Mesothelial cell of epicardium (in vitro differentiated cells): ENCODE results near the gene IGF1R. TPM values are rescaled to one million over a fixed set of nuclear protein-coding genes. Genes with fewer than 3 reads are reported as not detected.

Experiments
- DNase-seq, 2 experiments: peaks; one replicate each; pipeline ENCODE4 v3.0.0; 2021; ENCODE audit warnings: low spot score in 2 of 2; ENCODE audit not compliant: unreplicated experiment in 2 of 2
- H3K27ac Mint-ChIP-seq: 2 replicates; pipeline ENCODE4 v1.8.0; 2021; ENCODE audit warnings: mixed read lengths
- H3K27me3 Mint-ChIP-seq: 2 replicates; pipeline ENCODE4 v1.8.0; 2021; ENCODE audit warnings: low read depth, mixed read lengths
- H3K36me3 Mint-ChIP-seq: 2 replicates; pipeline ENCODE4 v1.8.0; 2021; ENCODE audit warnings: mixed read lengths
- H3K4me1 Mint-ChIP-seq: 2 replicates; pipeline ENCODE4 v1.8.0; 2021; ENCODE audit warnings: mixed read lengths
- H3K4me3 Mint-ChIP-seq: 2 replicates; pipeline ENCODE4 v1.8.0; 2021; ENCODE audit warnings: mild to moderate bottlenecking, moderate library complexity, mixed read lengths
- H3K9me3 Mint-ChIP-seq: 2 replicates; pipeline ENCODE4 v1.8.0; 2021; ENCODE audit warnings: mixed read lengths
- total RNA-seq: library from RNA; stranded (reverse); gene quantifications from 3 replicates; pipeline ENCODE4 v1.2.1, GENCODE V29; 2021
- TF ChIP-seq, protein P1 (sequence below): fragments of 200-600 bp; sonication (generic); IDR thresholded peaks from one replicate; pipeline ENCODE4 v1.5.0; 2021; ENCODE audit warnings: antibody characterized with exemption; ENCODE audit not compliant: unreplicated experiment

IGF1R gene
- total RNA-seq, 1 donor from 2014 or later = 113 TPM

- no peak for DNase-seq
- Mint-ChIP-seq H3K36me3 (peaks cover 8% of the 10 kb centered on the region), H3K27ac (no peak overlapping the region), H3K9me3 (no peaks in the 10 kb centered on the region), H3K4me1 (peaks cover 50% of the 10 kb centered on the region), H3K4me3 (no peak overlapping the region), H3K27me3 (no peaks in the 10 kb centered on the region)
- TF ChIP-seq, protein P1, sequence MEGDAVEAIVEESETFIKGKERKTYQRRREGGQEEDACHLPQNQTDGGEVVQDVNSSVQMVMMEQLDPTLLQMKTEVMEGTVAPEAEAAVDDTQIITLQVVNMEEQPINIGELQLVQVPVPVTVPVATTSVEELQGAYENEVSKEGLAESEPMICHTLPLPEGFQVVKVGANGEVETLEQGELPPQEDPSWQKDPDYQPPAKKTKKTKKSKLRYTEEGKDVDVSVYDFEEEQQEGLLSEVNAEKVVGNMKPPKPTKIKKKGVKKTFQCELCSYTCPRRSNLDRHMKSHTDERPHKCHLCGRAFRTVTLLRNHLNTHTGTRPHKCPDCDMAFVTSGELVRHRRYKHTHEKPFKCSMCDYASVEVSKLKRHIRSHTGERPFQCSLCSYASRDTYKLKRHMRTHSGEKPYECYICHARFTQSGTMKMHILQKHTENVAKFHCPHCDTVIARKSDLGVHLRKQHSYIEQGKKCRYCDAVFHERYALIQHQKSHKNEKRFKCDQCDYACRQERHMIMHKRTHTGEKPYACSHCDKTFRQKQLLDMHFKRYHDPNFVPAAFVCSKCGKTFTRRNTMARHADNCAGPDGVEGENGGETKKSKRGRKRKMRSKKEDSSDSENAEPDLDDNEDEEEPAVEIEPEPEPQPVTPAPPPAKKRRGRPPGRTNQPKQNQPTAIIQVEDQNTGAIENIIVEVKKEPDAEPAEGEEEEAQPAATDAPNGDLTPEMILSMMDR = no peak
These were observed 193.2 kb downstream of the IGF1R start for GRCh38 chr15:98841419-98841970.

DNA sequence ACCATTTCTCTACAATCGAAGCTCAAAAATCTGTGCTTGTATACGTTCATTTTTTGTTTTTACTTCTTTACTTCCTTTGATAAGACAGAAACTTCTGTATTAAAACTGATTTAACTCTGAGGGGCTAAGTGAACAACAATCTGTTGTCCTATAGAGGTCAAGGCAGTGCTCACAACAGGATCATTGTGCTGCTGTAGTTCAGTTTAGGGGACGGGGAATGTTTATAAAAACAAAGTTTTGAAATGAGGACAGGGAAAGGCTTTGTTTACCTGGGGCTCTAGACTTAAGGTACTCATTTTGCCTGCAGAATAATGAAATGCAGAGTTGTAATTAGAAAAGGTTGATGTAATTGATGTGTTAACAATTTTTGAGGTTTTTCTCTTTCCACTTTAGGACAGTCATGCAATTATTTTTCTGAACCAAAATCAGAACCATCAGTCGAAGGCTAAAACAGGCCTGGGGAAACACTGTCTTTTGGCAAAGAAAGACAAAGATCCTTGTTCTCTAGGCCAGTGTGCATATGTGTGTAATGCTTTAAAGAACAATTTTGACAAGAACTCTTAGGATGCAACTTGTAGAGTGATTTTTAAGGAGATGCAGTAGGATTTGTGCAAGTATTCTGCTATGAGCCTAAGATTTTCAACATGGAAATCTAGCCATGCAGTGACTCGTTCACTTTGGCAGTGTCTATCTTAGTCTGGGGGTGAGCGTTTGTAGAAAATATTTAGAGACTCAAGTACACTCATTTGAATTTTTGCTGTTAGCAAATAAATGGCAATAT, 194.0 kb downstream of the IGF1R start:
- H3K9me3 Mint-ChIP-seq = no peaks in the 10 kb centered on the region
- no peak overlapping the region for H3K4me3 Mint-ChIP-seq
- TF ChIP-seq, protein P1 = no peak
- peaks cover 8% of the 10 kb centered on the region for H3K36me3 Mint-ChIP-seq
- no peaks in the 10 kb centered on the region for H3K27me3 Mint-ChIP-seq
- no peak for DNase-seq
- no peak overlapping the region for H3K27ac Mint-ChIP-seq
- peaks cover 50% of the 10 kb centered on the region for H3K4me1 Mint-ChIP-seq

DNA sequence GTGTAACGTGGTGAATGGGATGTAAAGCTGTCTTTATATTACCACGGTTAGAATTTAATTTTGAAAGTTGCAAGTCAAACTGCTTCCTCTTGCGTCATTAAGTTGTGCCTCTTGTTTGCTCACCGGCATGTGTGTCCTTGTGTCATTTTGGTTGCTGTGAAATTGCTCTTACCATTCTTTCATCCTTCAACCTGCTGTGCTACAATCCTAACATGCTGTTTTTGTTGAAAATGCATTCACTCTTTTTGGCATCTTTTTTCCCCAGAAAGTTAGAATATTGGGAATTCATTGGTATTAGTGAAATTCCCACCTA, 194.6 kb downstream of the IGF1R start:
- no peaks in the 10 kb centered on the region for H3K27me3 Mint-ChIP-seq
- peaks cover 5% of the 10 kb centered on the region for H3K36me3 Mint-ChIP-seq
- DNase-seq = no peak
- H3K4me1 Mint-ChIP-seq = peaks cover 50% of the 10 kb centered on the region
- H3K4me3 Mint-ChIP-seq = no peak overlapping the region
- H3K27ac Mint-ChIP-seq = no peak overlapping the region
- no peaks in the 10 kb centered on the region for H3K9me3 Mint-ChIP-seq
- TF ChIP-seq, protein P1 = no peak

- Mint-ChIP-seq H3K4me1 (peaks cover 50% of the 10 kb centered on the region), H3K4me3 (no peak overlapping the region), H3K27me3 (no peaks in the 10 kb centered on the region), H3K9me3 (no peaks in the 10 kb centered on the region), H3K27ac (peak overlapping the region; percentile 55), H3K36me3 (peaks cover 2% of the 10 kb centered on the region)
- TF ChIP-seq, protein P1 = no peak
- no peak for DNase-seq
These were observed 195.5 kb downstream of the IGF1R start for GRCh38 chr15:98843844-98844243.

DNA sequence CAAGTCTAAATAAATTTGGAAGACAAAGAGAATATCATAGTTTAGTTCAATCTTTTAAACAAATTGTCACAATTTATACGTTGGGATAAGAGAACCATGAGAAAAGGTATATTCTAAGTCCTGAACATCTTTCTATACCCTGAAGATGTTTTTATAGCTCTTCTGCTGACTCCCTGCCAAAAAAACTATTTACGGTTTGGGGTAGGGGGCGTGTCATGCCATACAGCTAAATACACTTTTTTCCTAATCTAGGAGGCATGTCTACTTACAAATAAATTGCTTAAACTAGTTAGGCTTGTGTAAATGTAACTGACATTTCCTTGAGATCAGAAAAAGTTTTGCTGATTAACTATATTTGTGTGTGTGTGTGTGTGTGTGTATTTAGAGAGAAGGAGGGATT, 195.9 kb downstream of the IGF1R start:
- Mint-ChIP-seq H3K4me1 (peaks cover 50% of the 10 kb centered on the region), H3K27ac (peak overlapping the region; percentile 67), H3K27me3 (no peaks in the 10 kb centered on the region), H3K9me3 (no peaks in the 10 kb centered on the region), H3K4me3 (no peak overlapping the region), H3K36me3 (peaks cover 2% of the 10 kb centered on the region)
- TF ChIP-seq, protein P1 = no peak
- no peak for DNase-seq
